HG03108 (cell line): ENCODE results near the gene ACTL10.

Source experiments
- ATAC-seq: cut with Tn5 transposase; IDR thresholded peaks from one replicate; pipeline ENCODE4 v1.9.1; 2021; ENCODE audit warnings: moderate library complexity; ENCODE audit not compliant: unreplicated experiment

The ACTL10 gene

GRCh38 chr20:33663161-33664084 lies 3.3 kb upstream of the ACTL10 start:
- peak; percentile 36 for ATAC-seq

- ATAC-seq: no peak
These were observed 2.5 kb upstream of the ACTL10 start for GRCh38 chr20:33664085-33664761.

- no peak for ATAC-seq
These were observed 2.0 kb upstream of the ACTL10 start for GRCh38 chr20:33664762-33665144.

- ATAC-seq: peak; percentile 3
These were observed 517 bp downstream of the ACTL10 start for GRCh38 chr20:33667245-33667675.

- peak; percentile 31 for ATAC-seq
These were observed 1.1 kb downstream of the ACTL10 start for GRCh38 chr20:33667676-33668465.

GRCh38 chr20:33668466-33669155 lies 1.9 kb downstream of the ACTL10 start:
- no peak for ATAC-seq

- no peak for ATAC-seq
These were observed 2.5 kb downstream of the ACTL10 start for GRCh38 chr20:33669224-33669623.

- ATAC-seq: no peak
These were observed 3.3 kb downstream of the ACTL10 start for GRCh38 chr20:33669873-33670640.

- no peak for ATAC-seq
These were observed 4.2 kb downstream of the ACTL10 start for GRCh38 chr20:33670715-33671499.

- ATAC-seq: no peak
These were observed 5.0 kb downstream of the ACTL10 start for GRCh38 chr20:33671573-33672288.

- ATAC-seq: no peak
These were observed 5.8 kb downstream of the ACTL10 start for GRCh38 chr20:33672426-33673113.

GRCh38 chr20:33673114-33673409 lies 6.3 kb downstream of the ACTL10 start:
- ATAC-seq: no peak

GRCh38 chr20:33673410-33674293 lies 6.9 kb downstream of the ACTL10 start:
- ATAC-seq: no peak

GRCh38 chr20:33674294-33675135 lies 7.8 kb downstream of the ACTL10 start, which contains the start of gene NECAB3:
Gene NECAB3, minus strand, starts transcription at chr20:33674428. Its CDS starts 76 bp downstream, at chr20:33674352.
- ATAC-seq: peak; percentile 65

GRCh38 chr20:33675136-33675959 lies 8.6 kb downstream of the ACTL10 start:
- no peak for ATAC-seq
